Caco-2 (cell line): ENCODE measurements around the gene ZSWIM5. TPM values are rescaled to one million over a fixed set of nuclear protein-coding genes. Genes with fewer than 3 reads are reported as not detected.

Source experiments
- BruUV-seq: library from RNA; stranded (reverse); fragments of 400-500 nt; replicated peaks from 2 replicates; lab custom pipeline; 2021; lab: Mats Ljungman, UMichigan
- CTCF ChIA-PET: fragments of 300-600 bp; sonication (Branson Sonifier 250); formaldehyde crosslinking; loops from one replicate; lab custom pipeline; 2022; ENCODE audit warnings: antibody characterized with exemption; lab: Charles Lee
- POLR2A ChIA-PET: fragments of 300-600 bp; sonication (Branson Sonifier 250); formaldehyde crosslinking; loops from one replicate; lab custom pipeline; 2022; ENCODE audit warnings: antibody characterized with exemption; lab: Charles Lee
- DNase-seq, 2 experiments: peaks; one replicate each; pipeline versions ENCODE4 v3.0.0 to v3.0.0-alpha.2; 2020 to 2022
- H3K27me3 ChIP-seq: replicated peaks from 2 replicates; pipeline ENCODE4 v1.6.0; 2011; ENCODE audit warnings: low read length; ENCODE audit not compliant: control insufficient read depth, insufficient read depth
- H3K36me3 ChIP-seq: 2 replicates; pipeline ENCODE4 v1.5.1; 2011; ENCODE audit warnings: low read length; ENCODE audit not compliant: control insufficient read depth, insufficient read depth
- H3K4me1 ChIP-seq: fragments of 250-450 bp; sonication (Bioruptor Pico); 2 replicates; pipeline ENCODE4 v1.5.1; 2020; ENCODE audit warnings: mild to moderate bottlenecking
- H3K4me3 ChIP-seq: 2 replicates; pipeline ENCODE4 v1.5.1; 2011; ENCODE audit warnings: low read depth, mild to moderate bottlenecking, control low read depth, low read length
- H3K9me3 ChIP-seq: fragments of 250-450 bp; sonication (Bioruptor Pico); 2 replicates; pipeline ENCODE4 v1.5.1; 2020; ENCODE audit warnings: mild to moderate bottlenecking, moderate library complexity
- H3K27ac Mint-ChIP-seq: one replicate; pipeline ENCODE4 v1.8.0; 2022; ENCODE audit warnings: mixed read lengths; ENCODE audit not compliant: unreplicated experiment
- H3K27me3 Mint-ChIP-seq: one replicate; pipeline ENCODE4 v1.8.0; 2022; ENCODE audit warnings: mixed read lengths; ENCODE audit not compliant: insufficient read depth, unreplicated experiment
- H3K36me3 Mint-ChIP-seq: one replicate; pipeline ENCODE4 v1.8.0; 2022; ENCODE audit warnings: mild to moderate bottlenecking, mixed read lengths; ENCODE audit not compliant: insufficient read depth, unreplicated experiment
- H3K4me1 Mint-ChIP-seq: one replicate; pipeline ENCODE4 v1.8.0; 2022; ENCODE audit warnings: low read depth, mixed read lengths; ENCODE audit not compliant: unreplicated experiment
- H3K4me3 Mint-ChIP-seq: one replicate; pipeline ENCODE4 v1.8.0; 2022; ENCODE audit warnings: mild to moderate bottlenecking, moderate library complexity, mixed read lengths; ENCODE audit not compliant: unreplicated experiment
- H3K9me3 Mint-ChIP-seq: one replicate; pipeline ENCODE4 v1.8.0; 2022; ENCODE audit warnings: mixed read lengths; ENCODE audit not compliant: unreplicated experiment
- intact Hi-C: fragments of 100-400 bp; cut with micrococcal nuclease; formaldehyde crosslinking; loops from one replicate; pipeline ENCODE4 v1.10.0; 2022; ENCODE audit not compliant: unreplicated experiment
- total RNA-seq: library from RNA; stranded (reverse); gene quantifications from 2 replicates; pipeline ENCODE4 v1.2.3, GENCODE V29; 2022
- TF ChIP-seq, protein P1 (sequence below), 2 experiments: fragments of 200-600 bp in 1 of 2; IDR thresholded peaks; 1 replicate in 1 of 2; 2 replicates in 1 of 2; pipeline versions ENCODE4 v1.5.1 to v1.8.0; 2011 to 2022; ENCODE audit warnings: antibody characterized with exemption in 1 of 2, control low read depth in 1 of 2, inconsistent platforms in 1 of 2, low read depth in 1 of 2, low read length in 1 of 2, mild to moderate bottlenecking in 1 of 2, moderate library complexity in 1 of 2; ENCODE audit not compliant: insufficient read depth in 1 of 2, severe bottlenecking in 1 of 2, unreplicated experiment in 1 of 2

The ZSWIM5 gene
- total RNA-seq, 1 experiment from 2014 or later: 0.54 TPM

DNA sequence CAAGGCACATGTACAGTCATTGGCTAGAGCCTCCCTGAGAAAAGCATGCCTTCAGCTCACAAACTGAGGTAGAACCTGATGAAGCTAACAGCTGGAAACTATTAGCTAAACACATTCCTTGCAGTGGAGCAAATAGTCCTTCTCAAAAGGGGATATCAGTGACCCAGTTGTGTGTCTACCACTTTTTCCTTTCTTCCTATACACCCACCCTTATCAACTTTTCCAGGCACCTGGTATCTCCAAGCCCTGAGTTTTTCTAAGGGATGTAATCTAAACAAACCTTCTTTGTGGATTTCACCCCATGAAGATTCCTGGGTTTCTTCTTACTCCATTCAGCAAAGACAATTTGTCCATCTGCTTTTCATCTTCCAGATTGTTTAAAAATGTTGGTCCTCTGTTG lies 10.5 kb upstream of the ZSWIM5 start:
- TF ChIP-seq, protein P1, sequence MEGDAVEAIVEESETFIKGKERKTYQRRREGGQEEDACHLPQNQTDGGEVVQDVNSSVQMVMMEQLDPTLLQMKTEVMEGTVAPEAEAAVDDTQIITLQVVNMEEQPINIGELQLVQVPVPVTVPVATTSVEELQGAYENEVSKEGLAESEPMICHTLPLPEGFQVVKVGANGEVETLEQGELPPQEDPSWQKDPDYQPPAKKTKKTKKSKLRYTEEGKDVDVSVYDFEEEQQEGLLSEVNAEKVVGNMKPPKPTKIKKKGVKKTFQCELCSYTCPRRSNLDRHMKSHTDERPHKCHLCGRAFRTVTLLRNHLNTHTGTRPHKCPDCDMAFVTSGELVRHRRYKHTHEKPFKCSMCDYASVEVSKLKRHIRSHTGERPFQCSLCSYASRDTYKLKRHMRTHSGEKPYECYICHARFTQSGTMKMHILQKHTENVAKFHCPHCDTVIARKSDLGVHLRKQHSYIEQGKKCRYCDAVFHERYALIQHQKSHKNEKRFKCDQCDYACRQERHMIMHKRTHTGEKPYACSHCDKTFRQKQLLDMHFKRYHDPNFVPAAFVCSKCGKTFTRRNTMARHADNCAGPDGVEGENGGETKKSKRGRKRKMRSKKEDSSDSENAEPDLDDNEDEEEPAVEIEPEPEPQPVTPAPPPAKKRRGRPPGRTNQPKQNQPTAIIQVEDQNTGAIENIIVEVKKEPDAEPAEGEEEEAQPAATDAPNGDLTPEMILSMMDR (IDR thresholded peaks at IDR 0.05; ENCODE audit: insufficient read depth in 1 of 2, low read depth in 1 of 2, low read length in 1 of 2, severe bottlenecking in 1 of 2, unreplicated experiment in 1 of 2): no peak
- Mint-ChIP-seq H3K4me3 (no peak overlapping the region), H3K9me3 (no peaks in the 10 kb centered on the region), H3K27me3 (peaks cover 2% of the 10 kb centered on the region), H3K36me3 (no peaks in the 10 kb centered on the region), H3K27ac (no peak overlapping the region), H3K4me1 (no peaks in the 10 kb centered on the region)
- POLR2A ChIA-PET: no interaction called here
- intact Hi-C loops: no loop called here
- H3K27me3 ChIP-seq: no peaks in the 10 kb centered on the region
- H3K36me3 ChIP-seq: no peaks in the 10 kb centered on the region
- no TSS peak for BruUV-seq
- H3K4me1 ChIP-seq: no peaks in the 10 kb centered on the region
- CTCF ChIA-PET: interaction anchor here (1.4 kb wide), 1 partner anchor 87 kb away, joined by 7 read pairs; no protein-coding TSS in a partner anchor
- no peaks in the 10 kb centered on the region for H3K9me3 ChIP-seq
- DNase-seq: no peak
- no peak overlapping the region for H3K4me3 ChIP-seq

DNA sequence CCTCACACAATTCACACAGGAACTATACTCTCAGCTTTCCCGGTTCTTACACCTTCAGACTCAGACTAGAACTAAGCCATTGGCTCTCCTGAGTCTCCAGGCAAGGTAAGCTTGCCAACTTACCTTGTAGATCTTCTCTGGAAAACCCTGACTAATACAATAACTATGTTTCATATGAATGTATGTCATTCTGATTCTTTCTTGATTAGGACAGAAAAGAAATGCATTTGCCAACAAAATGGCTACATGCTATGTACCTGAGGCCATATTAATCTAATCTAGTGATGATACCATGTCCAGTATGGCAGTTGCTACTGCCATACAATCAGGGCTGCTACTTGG lies 9.8 kb upstream of the ZSWIM5 start:
- H3K36me3 Mint-ChIP-seq: no peaks in the 10 kb centered on the region
- no peak overlapping the region for H3K4me3 Mint-ChIP-seq
- no peak for DNase-seq
- no peaks in the 10 kb centered on the region for H3K4me1 ChIP-seq
- no peaks in the 10 kb centered on the region for H3K9me3 ChIP-seq
- peaks cover 2% of the 10 kb centered on the region for H3K27me3 Mint-ChIP-seq
- no peaks in the 10 kb centered on the region for H3K27me3 ChIP-seq
- no peaks in the 10 kb centered on the region for H3K4me1 Mint-ChIP-seq
- CTCF ChIA-PET: interaction anchor here (1.4 kb wide), 1 partner anchor 87 kb away, joined by 7 read pairs; no protein-coding TSS in a partner anchor
- no peaks in the 10 kb centered on the region for H3K9me3 Mint-ChIP-seq
- no peaks in the 10 kb centered on the region for H3K36me3 ChIP-seq
- no peak overlapping the region for H3K4me3 ChIP-seq
- POLR2A ChIA-PET: no interaction called here
- intact Hi-C loops: no loop called here
- H3K27ac Mint-ChIP-seq: no peak overlapping the region
- TF ChIP-seq, protein P1 (IDR thresholded peaks at IDR 0.05; ENCODE audit: insufficient read depth in 1 of 2, low read depth in 1 of 2, low read length in 1 of 2, severe bottlenecking in 1 of 2, unreplicated experiment in 1 of 2): no peak
- BruUV-seq: no TSS peak

DNA sequence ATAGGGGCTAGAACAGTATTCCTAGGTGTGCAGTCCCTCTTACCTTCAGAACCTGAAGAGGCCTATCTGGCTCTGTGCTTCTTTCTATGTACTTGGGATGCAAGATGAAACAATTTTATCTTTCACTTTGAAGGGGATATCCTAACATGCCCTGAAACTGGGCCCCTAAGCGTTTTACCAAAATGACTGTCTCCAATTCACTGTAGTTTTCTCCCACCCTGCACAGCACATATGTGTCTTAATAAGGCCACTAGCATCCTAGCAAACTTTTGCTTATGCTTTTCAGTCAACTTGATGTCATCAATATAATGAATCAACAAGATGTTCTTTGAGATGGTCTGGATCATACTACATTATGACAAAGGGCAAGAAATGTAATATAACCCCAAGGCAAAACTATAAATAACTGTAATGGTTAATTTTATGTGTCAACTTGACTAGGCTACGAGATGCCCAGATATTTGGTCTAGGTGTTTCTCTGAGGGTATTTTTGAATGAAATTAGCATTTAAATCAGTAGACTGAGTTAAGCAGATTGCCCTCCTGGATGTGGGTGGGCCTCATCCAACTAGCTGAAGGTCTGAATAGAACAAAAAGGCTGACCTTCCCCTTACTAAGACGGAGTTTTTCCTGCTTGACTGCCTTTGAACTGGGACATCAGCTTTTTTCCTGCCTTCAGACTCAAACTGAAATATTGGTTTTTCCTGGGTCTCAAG lies 9.2 kb upstream of the ZSWIM5 start:
- Histone ChIP-seq H3K9me3 (no peaks in the 10 kb centered on the region), H3K36me3 (no peaks in the 10 kb centered on the region), H3K4me3 (no peak overlapping the region), H3K4me1 (no peaks in the 10 kb centered on the region), H3K27me3 (no peaks in the 10 kb centered on the region)
- Mint-ChIP-seq H3K36me3 (no peaks in the 10 kb centered on the region), H3K27me3 (peaks cover 2% of the 10 kb centered on the region), H3K4me3 (no peak overlapping the region), H3K9me3 (no peaks in the 10 kb centered on the region), H3K4me1 (no peaks in the 10 kb centered on the region), H3K27ac (no peak overlapping the region)
- BruUV-seq: no TSS peak
- TF ChIP-seq, protein P1 (IDR thresholded peaks at IDR 0.05; ENCODE audit: insufficient read depth in 1 of 2, low read depth in 1 of 2, low read length in 1 of 2, severe bottlenecking in 1 of 2, unreplicated experiment in 1 of 2): no peak
- DNase-seq: no peak
- CTCF ChIA-PET: interaction anchor here (1.4 kb wide), 1 partner anchor 88 kb away, joined by 7 read pairs; no protein-coding TSS in a partner anchor
- POLR2A ChIA-PET: no interaction called here
- intact Hi-C loops: no loop called here
